ENCODE measurements around the gene APEX1.

- no peak for TF ChIP-seq CTCF (IDR thresholded peaks at IDR 0.05; ENCODE audit: low read depth, low read length)
- no peak for TF ChIP-seq EZH2phosphoT487 (IDR thresholded peaks at IDR 0.05; ENCODE audit: low read depth)
These were observed at the start of gene APEX1, which contains the start of gene OSGEP for GRCh38 chr14:20454516-20455354.
